ENCODE data around the gene FRMD4B. TPM values are rescaled to one million over a fixed set of nuclear protein-coding genes. Genes with fewer than 3 reads are reported as not detected.

Gene FRMD4B
- total and polyA plus RNA-seq, 12 donors: 5.5 to 165 (median 17.4) TPM

- peaks cover 0 to 4% of the 10 kb centered on the region in 2 donors for H3K4me1 ChIP-seq (replicated peaks in 1 of 2)
- H3K27ac ChIP-seq: no peak overlapping the region
- no peaks in the 10 kb centered on the region for H3K36me3 ChIP-seq (replicated peaks in 1 of 2)
- no peaks in the 10 kb centered on the region for H3K27me3 ChIP-seq
- intact Hi-C loops (cut with DNase I): no loop called here
- no peaks in the 10 kb centered on the region for H3K9me3 ChIP-seq (replicated peaks in 1 of 3)
- WGBS, 4 donors: 53 to 75% (median 70%) methylated on average over 3 of the region's 3 CpGs
- no peak for DNase-seq
- TF ChIP-seq, protein P1, sequence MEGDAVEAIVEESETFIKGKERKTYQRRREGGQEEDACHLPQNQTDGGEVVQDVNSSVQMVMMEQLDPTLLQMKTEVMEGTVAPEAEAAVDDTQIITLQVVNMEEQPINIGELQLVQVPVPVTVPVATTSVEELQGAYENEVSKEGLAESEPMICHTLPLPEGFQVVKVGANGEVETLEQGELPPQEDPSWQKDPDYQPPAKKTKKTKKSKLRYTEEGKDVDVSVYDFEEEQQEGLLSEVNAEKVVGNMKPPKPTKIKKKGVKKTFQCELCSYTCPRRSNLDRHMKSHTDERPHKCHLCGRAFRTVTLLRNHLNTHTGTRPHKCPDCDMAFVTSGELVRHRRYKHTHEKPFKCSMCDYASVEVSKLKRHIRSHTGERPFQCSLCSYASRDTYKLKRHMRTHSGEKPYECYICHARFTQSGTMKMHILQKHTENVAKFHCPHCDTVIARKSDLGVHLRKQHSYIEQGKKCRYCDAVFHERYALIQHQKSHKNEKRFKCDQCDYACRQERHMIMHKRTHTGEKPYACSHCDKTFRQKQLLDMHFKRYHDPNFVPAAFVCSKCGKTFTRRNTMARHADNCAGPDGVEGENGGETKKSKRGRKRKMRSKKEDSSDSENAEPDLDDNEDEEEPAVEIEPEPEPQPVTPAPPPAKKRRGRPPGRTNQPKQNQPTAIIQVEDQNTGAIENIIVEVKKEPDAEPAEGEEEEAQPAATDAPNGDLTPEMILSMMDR (IDR thresholded peaks at IDR 0.05): no peak
- no peak for TF ChIP-seq POLR2A (IDR thresholded peaks at IDR 0.05)
- no peak overlapping the region for H3K4me3 ChIP-seq
Observed at GRCh38 chr3:69392850-69393249, 7.0 kb upstream of the FRMD4B start.

- Histone ChIP-seq H3K27ac (no peak overlapping the region), H3K4me3 (no peak overlapping the region), H3K27me3 (no peaks in the 10 kb centered on the region), H3K36me3 (replicated peaks in 1 of 2) (no peaks in the 10 kb centered on the region), H3K4me1 (replicated peaks in 1 of 2) (peaks cover 0 to 4% of the 10 kb centered on the region in 2 donors), H3K9me3 (replicated peaks in 1 of 3) (no peaks in the 10 kb centered on the region)
- intact Hi-C loops (cut with DNase I): no loop called here
- no peak for DNase-seq
- TF ChIP-seq, protein P1 (IDR thresholded peaks at IDR 0.05): no peak
- TF ChIP-seq POLR2A (IDR thresholded peaks at IDR 0.05): no peak
- WGBS, 4 donors: 85 to 95% (median 88%) methylated on average over 2 of the region's 2 CpGs
Observed at GRCh38 chr3:69392415-69392814, 6.5 kb upstream of the FRMD4B start.

GRCh38 chr3:69391554-69391953 is 5.7 kb upstream of the FRMD4B start:
- no peaks in the 10 kb centered on the region for H3K27me3 ChIP-seq
- H3K36me3 ChIP-seq (replicated peaks in 1 of 2): no peaks in the 10 kb centered on the region
- no peaks in the 10 kb centered on the region for H3K9me3 ChIP-seq (replicated peaks in 1 of 3)
- 64 to 92% (median 87%) methylated on average over 1 of the region's 1 CpG for WGBS, 4 donors
- no peak for DNase-seq
- no peak overlapping the region for H3K4me3 ChIP-seq
- intact Hi-C loops (cut with DNase I): no loop called here
- TF ChIP-seq, protein P1 (IDR thresholded peaks at IDR 0.05): no peak
- no peak overlapping the region for H3K27ac ChIP-seq
- H3K4me1 ChIP-seq (replicated peaks in 1 of 2): peaks cover 0 to 4% of the 10 kb centered on the region in 2 donors

- TF ChIP-seq POLR2A (IDR thresholded peaks at IDR 0.05): no peak
- TF ChIP-seq, protein P1 (IDR thresholded peaks at IDR 0.05): no peak
- 80 to 86% (median 81%) methylated on average over 5 of the region's 5 CpGs for WGBS, 4 donors
- intact Hi-C loops (cut with DNase I): no loop called here
Observed at GRCh38 chr3:69390771-69391170, 4.9 kb upstream of the FRMD4B start.

More at GRCh38 chr3:69390771-69391170, 4.9 kb upstream of the FRMD4B start:
- peaks cover 0 to 4% of the 10 kb centered on the region in 2 donors for H3K4me1 ChIP-seq (replicated peaks in 1 of 2)
- no peak overlapping the region for H3K27ac ChIP-seq
- no peak overlapping the region for H3K4me3 ChIP-seq
- no peaks in the 10 kb centered on the region for H3K9me3 ChIP-seq (replicated peaks in 1 of 3)
- no peaks in the 10 kb centered on the region for H3K27me3 ChIP-seq
- no peak for DNase-seq
- H3K36me3 ChIP-seq (replicated peaks in 1 of 2): no peaks in the 10 kb centered on the region

Data from adrenal gland (tissue), 12 donors.